CD4-positive, alpha-beta T cell (primary cell): Measurements from ENCODE around the gene FAM170B. TPM values are rescaled to one million over a fixed set of nuclear protein-coding genes. Genes with fewer than 3 reads are reported as not detected.

Experiments
- ATAC-seq: fragments of 200-7000 bp; cut with Tn5 transposase; one replicate; pipeline ENCODE4 v1.10.0; 2022; ENCODE audit warnings: mild to moderate bottlenecking; ENCODE audit not compliant: poor library complexity
- CTCF ChIA-PET: fragments of 350-600 bp; sonication (Branson Sonifier 250); formaldehyde crosslinking; loops from one replicate; lab custom pipeline; 2021; ENCODE audit warnings: antibody characterized with exemption, inconsistent platforms; lab: Charles Lee
- POLR2A ChIA-PET: fragments of 350-600 bp; sonication (Branson Sonifier 250); formaldehyde crosslinking; loops from one replicate; lab custom pipeline; 2021; ENCODE audit warnings: antibody characterized with exemption, inconsistent platforms; lab: Charles Lee
- DNase-seq, 14 experiments: peaks; one replicate each; pipeline ENCODE4 v3.0.0-alpha.2; 2013 to 2020; ENCODE audit warnings: mixed read lengths in 2 of 14
- H3K27ac ChIP-seq, 2 donors: one replicate each; pipeline versions ENCODE4 v1.5.1 to v1.7.0; 2013; ENCODE audit warnings: low read length in 2 of 2, low read depth in 1 of 2, mild to moderate bottlenecking in 1 of 2
- H3K27me3 ChIP-seq, 2 experiments: 1 replicate in 1 of 2; 2 replicates in 1 of 2; pipeline versions ENCODE4 v1.6.1 to v1.7.0; 2013; ENCODE audit warnings: low read length in 2 of 2, control low read depth in 1 of 2, mild to moderate bottlenecking in 1 of 2, moderate library complexity in 1 of 2; ENCODE audit not compliant: insufficient read depth in 2 of 2, control insufficient read depth in 1 of 2
- H3K36me3 ChIP-seq: one replicate; pipeline ENCODE4 v1.6.1; 2013; ENCODE audit warnings: low read length, control low read depth; ENCODE audit not compliant: insufficient read depth
- H3K4me1 ChIP-seq: one replicate; pipeline ENCODE4 v1.6.1; 2013; ENCODE audit warnings: low read length, control low read depth; ENCODE audit not compliant: insufficient read depth
- H3K4me3 ChIP-seq: one replicate; pipeline ENCODE4 v1.5.1; 2013; ENCODE audit warnings: mild to moderate bottlenecking, low read length, moderate library complexity
- H3K9me3 ChIP-seq, 2 experiments: 1 replicate in 1 of 2; 2 replicates in 1 of 2; pipeline versions ENCODE4 v1.6.1 to v1.7.0; 2013; ENCODE audit warnings: low read length in 2 of 2, mild to moderate bottlenecking in 2 of 2, control low read depth in 1 of 2, moderate library complexity in 1 of 2; ENCODE audit not compliant: control insufficient read depth in 1 of 2, insufficient read depth in 1 of 2
- H3K27ac Mint-ChIP-seq: one replicate; pipeline ENCODE4 v1.8.0; 2020; ENCODE audit warnings: mixed read lengths
- H3K27me3 Mint-ChIP-seq: one replicate; pipeline ENCODE4 v1.8.0; 2021; ENCODE audit warnings: mixed read lengths
- H3K36me3 Mint-ChIP-seq: one replicate; pipeline ENCODE4 v1.8.0; 2021; ENCODE audit warnings: low read depth, mixed read lengths
- H3K4me1 Mint-ChIP-seq: one replicate; pipeline ENCODE4 v1.8.0; 2021; ENCODE audit warnings: low read depth, mixed read lengths
- H3K4me3 Mint-ChIP-seq: one replicate; pipeline ENCODE4 v1.8.0; 2020; ENCODE audit warnings: mild to moderate bottlenecking, mixed read lengths
- H3K9me3 Mint-ChIP-seq: one replicate; pipeline ENCODE4 v1.8.0; 2020; ENCODE audit warnings: mixed read lengths
- intact Hi-C, 2 experiments: fragments of 100-400 bp; cut with DNase I in 1 of 2; cut with micrococcal nuclease in 1 of 2; formaldehyde crosslinking; loops; one replicate each; pipeline versions ENCODE4 v1.15.1 to v1.9.0; 2023 to 2025; cut with DNase I, micrococcal nuclease
- total RNA-seq, 174 experiments: library from RNA in 2 of 174; stranded (reverse) in 2 of 174; gene quantifications; one replicate each; pipeline ENCODE4 v1.2.3 and lab custom pipeline; 2021 to 2026
- TF ChIP-seq, protein P1 (sequence below): fragments of 200-600 bp; IDR thresholded peaks from one replicate; pipeline ENCODE4 v1.8.0; 2022; ENCODE audit warnings: antibody characterized with exemption, mild to moderate bottlenecking

The FAM170B gene
- total RNA-seq, 2 experiments from 2014 or later = not detected

- H3K4me1 ChIP-seq = no peaks in the 10 kb centered on the region
- TF ChIP-seq, protein P1, sequence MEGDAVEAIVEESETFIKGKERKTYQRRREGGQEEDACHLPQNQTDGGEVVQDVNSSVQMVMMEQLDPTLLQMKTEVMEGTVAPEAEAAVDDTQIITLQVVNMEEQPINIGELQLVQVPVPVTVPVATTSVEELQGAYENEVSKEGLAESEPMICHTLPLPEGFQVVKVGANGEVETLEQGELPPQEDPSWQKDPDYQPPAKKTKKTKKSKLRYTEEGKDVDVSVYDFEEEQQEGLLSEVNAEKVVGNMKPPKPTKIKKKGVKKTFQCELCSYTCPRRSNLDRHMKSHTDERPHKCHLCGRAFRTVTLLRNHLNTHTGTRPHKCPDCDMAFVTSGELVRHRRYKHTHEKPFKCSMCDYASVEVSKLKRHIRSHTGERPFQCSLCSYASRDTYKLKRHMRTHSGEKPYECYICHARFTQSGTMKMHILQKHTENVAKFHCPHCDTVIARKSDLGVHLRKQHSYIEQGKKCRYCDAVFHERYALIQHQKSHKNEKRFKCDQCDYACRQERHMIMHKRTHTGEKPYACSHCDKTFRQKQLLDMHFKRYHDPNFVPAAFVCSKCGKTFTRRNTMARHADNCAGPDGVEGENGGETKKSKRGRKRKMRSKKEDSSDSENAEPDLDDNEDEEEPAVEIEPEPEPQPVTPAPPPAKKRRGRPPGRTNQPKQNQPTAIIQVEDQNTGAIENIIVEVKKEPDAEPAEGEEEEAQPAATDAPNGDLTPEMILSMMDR = no peak
- H3K4me3 ChIP-seq = no peak overlapping the region
- Mint-ChIP-seq H3K9me3 (no peaks in the 10 kb centered on the region), H3K27me3 (peaks cover 20% of the 10 kb centered on the region), H3K36me3 (no peaks in the 10 kb centered on the region), H3K4me1 (no peaks in the 10 kb centered on the region), H3K4me3 (no peak overlapping the region), H3K27ac (no peak overlapping the region)
- H3K9me3 ChIP-seq = peaks cover 0 to 18% of the 10 kb centered on the region in 2 experiments
- intact Hi-C loops = no loop called here
- DNase-seq (no peak), ATAC-seq (no peak)
- ChIA-PET CTCF (no interaction called here), POLR2A (no interaction called here)
- peaks cover 8 to 24% of the 10 kb centered on the region in 2 experiments for H3K27me3 ChIP-seq
- no peaks in the 10 kb centered on the region for H3K36me3 ChIP-seq
- H3K27ac ChIP-seq = no peak overlapping the region
Measured at GRCh38 chr10:49110684-49111319, 23.0 kb downstream of the FAM170B start.

GRCh38 chr10:49109669-49110340, 24.0 kb downstream of the FAM170B start:
- H3K27ac Mint-ChIP-seq = no peak overlapping the region
- Histone ChIP-seq H3K27ac (no peak overlapping the region), H3K4me3 (no peak overlapping the region), H3K27me3 (peaks cover 6 to 23% of the 10 kb centered on the region in 2 experiments), H3K9me3 (peaks cover 0 to 16% of the 10 kb centered on the region in 2 experiments), H3K4me1 (no peaks in the 10 kb centered on the region), H3K36me3 (no peaks in the 10 kb centered on the region)
- ATAC-seq (no peak), DNase-seq (no peak)
- H3K4me1 Mint-ChIP-seq = no peaks in the 10 kb centered on the region
- H3K9me3 Mint-ChIP-seq = no peaks in the 10 kb centered on the region
- H3K36me3 Mint-ChIP-seq = no peaks in the 10 kb centered on the region
- H3K27me3 Mint-ChIP-seq = peaks cover 19% of the 10 kb centered on the region
- intact Hi-C loops = no loop called here
- POLR2A ChIA-PET = no interaction called here
- TF ChIP-seq, protein P1 = no peak
- CTCF ChIA-PET = no interaction called here
- H3K4me3 Mint-ChIP-seq = no peak overlapping the region

GRCh38 chr10:49108656-49109055, 25.2 kb downstream of the FAM170B start:
- Histone ChIP-seq H3K27me3 (peaks cover 0 to 14% of the 10 kb centered on the region in 2 experiments), H3K9me3 (peaks cover 0 to 18% of the 10 kb centered on the region in 2 experiments), H3K4me3 (no peak overlapping the region), H3K27ac (no peak overlapping the region), H3K36me3 (no peaks in the 10 kb centered on the region), H3K4me1 (no peaks in the 10 kb centered on the region)
- Mint-ChIP-seq H3K36me3 (no peaks in the 10 kb centered on the region), H3K4me3 (no peak overlapping the region), H3K27me3 (peaks cover 7% of the 10 kb centered on the region), H3K4me1 (no peaks in the 10 kb centered on the region), H3K27ac (no peak overlapping the region), H3K9me3 (no peaks in the 10 kb centered on the region)
- ChIA-PET CTCF (no interaction called here), POLR2A (no interaction called here)
- intact Hi-C loops = no loop called here
- DNase-seq = no peak
- TF ChIP-seq, protein P1 = no peak
- ATAC-seq = no peak
